Measurements from ENCODE around the gene NXPH3.

Gene NXPH3

DNA sequence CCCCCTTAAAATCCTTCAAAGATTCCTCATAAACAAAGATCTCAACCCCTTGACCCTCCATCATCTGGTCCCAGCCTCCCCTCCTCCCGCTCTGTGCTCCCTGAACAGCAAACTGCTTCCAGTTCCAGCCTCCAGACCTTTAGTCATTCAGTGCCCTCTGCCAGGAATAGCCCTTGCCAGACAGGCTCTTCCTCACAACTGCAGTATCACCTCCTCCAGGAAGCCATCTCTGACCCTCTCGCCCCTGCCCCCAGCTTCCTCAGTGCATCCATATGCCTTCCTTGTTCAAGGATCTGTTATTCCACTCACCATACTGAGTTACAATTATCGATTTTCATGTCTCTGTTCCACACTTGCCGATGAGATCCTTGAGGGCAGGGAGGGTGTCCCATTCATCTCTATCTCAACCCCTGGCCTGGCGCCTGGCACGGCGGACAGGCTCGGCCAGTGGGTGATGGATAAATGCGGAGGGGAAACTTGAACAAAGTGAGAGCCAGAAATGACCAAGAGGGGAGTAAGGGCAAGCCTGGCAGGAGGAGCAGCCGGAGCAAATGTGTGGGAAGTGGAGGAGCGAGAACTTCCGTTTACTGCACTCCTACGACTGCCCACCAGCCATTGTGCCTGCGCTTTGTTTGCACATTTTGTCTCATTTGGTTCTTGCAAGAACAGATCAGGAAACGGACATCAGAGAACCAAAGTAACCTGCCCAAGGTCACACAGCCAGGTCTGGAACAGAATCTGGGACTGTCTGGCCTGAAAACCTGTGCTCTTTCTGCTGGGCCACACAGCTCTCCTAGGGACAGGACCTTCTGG, 2.0 kb upstream of the NXPH3 start:
- in situ Hi-C loops (cut with MboI; ENCODE audit: low sequenced_read_pairs) = loop anchor here (25.0 kb wide), 1 partner anchor 114 kb away; the partner anchor contains the start of gene SPOP

DNA sequence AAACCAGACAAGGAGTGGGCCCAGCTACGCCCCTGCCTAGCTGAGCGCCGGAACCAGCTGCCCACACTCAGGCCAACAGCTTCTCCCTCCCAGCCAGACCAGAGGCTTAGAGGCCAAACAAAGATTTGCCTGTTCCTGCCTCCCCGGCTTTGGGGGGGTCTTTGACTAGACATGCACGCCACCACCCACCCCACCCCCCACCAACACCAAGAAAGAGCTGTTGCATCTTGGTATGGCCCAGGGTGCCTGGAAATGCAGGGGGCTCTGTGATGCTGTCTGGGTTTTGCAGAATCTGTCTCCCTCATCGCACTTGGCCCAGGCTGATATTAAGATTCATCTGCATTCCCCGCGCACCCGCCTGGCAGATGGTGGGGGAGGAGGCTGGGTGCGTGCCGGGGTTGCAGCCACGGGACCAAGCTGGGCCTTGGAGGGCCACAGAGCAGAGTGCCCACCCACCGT, 1.3 kb upstream of the NXPH3 start:
- in situ Hi-C loops (cut with MboI; ENCODE audit: low sequenced_read_pairs) = loop anchor here (25.0 kb wide), 1 partner anchor 113 kb away; the partner anchor contains the start of gene SPOP

DNA sequence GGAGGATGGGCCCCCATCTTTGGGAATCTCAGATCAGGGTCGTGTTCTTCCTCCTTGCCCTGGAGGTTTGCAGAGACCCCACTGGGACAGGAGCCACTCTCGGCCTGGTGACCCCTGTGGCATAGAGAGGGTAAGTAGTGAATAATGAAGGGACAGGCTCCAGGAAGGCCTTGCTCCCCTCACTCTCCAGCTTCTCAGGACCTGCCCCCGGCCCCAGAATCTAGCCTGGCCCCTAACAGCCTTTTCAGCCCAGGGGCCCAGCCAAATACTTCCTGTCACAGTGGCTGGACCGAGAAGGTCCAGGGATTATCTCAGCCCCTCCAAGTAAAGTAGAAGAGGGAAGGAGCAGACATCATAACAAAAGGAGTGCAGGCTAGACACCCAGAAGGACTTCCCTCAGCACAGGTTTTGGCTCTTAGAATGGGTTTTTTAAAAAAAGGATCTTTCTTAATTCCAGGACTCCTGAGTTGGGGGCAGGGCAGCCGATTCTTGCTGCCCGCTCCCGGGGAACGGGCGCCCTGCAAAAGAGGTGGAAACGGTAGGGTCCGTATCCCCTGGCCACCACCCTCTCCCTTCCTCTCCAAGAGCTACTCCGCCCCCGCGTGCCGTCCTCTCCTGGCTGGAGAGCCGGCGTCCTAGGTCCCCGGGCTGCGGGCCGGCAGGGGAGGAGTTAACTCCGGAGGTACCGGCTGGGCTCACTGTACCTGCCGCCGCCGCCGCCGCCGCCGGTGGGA, 559 bp upstream of the NXPH3 start:
- in situ Hi-C loops (cut with MboI; ENCODE audit: low sequenced_read_pairs) = loop anchor here (25.0 kb wide), 1 partner anchor 112 kb away; the partner anchor contains the start of gene SPOP

GRCh38 chr17:49576088-49576916, 631 bp downstream of the NXPH3 start:
- in situ Hi-C loops (cut with MboI; ENCODE audit: low sequenced_read_pairs) = no loop called here

DNA sequence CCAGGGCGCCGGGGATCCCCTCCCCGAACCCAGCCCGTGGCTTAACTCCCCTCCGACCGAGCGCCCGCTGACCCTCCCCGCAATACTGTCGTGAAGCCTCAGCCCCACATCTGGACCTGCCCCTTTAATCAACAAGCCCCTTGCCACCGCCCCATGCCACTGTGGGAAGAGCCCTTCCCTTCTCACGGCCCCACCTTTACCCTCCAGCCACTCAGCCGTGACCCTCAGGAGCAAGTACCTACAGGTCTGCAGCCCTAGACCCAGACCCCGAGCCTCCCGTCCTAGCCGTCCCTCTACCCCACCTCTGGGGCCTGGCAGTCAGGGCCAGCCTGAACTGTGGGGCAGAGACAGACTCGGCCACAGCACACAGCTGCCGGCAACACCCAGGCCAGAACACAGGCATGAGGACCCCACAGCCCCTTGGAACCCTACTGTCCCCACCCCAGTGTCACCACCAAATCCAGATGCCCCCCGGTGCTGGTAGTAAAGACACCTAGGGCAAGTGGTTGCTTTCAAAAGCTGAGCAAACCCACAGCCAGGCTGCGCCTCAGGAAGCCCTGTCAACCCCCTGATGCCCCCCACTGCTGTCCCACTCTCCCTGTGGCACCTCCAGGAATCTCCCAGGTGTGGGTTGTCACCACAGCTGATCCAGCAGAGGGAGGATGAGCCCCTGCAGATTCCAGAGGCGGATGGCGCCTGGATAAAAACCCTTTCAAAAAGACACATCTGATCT, 1.4 kb downstream of the NXPH3 start:
- in situ Hi-C loops (cut with MboI; ENCODE audit: low sequenced_read_pairs) = no loop called here

GRCh38 chr17:49577650-49577934, 1.9 kb downstream of the NXPH3 start:
- in situ Hi-C loops (cut with MboI; ENCODE audit: low sequenced_read_pairs) = no loop called here

GRCh38 chr17:49577963-49578362, 2.3 kb downstream of the NXPH3 start:
- in situ Hi-C loops (cut with MboI; ENCODE audit: low sequenced_read_pairs) = no loop called here

GRCh38 chr17:49578414-49578813, 2.7 kb downstream of the NXPH3 start:
- in situ Hi-C loops (cut with MboI; ENCODE audit: low sequenced_read_pairs) = no loop called here

DNA sequence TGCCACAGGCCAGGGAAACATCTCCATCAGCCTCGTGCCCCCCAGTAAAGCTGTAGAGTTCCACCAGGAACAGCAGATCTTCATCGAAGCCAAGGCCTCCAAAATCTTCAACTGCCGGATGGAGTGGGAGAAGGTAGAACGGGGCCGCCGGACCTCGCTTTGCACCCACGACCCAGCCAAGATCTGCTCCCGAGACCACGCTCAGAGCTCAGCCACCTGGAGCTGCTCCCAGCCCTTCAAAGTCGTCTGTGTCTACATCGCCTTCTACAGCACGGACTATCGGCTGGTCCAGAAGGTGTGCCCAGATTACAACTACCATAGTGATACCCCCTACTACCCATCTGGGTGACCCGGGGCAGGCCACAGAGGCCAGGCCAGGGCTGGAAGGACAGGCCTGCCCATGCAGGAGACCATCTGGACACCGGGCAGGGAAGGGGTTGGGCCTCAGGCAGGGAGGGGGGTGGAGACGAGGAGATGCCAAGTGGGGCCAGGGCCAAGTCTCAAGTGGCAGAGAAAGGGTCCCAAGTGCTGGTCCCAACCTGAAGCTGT, 3.4 kb downstream of the NXPH3 start:
- in situ Hi-C loops (cut with MboI; ENCODE audit: low sequenced_read_pairs) = no loop called here

GRCh38 chr17:49579522-49579921, 3.9 kb downstream of the NXPH3 start:
- in situ Hi-C loops (cut with MboI; ENCODE audit: low sequenced_read_pairs) = no loop called here

- in situ Hi-C loops (cut with MboI; ENCODE audit: low sequenced_read_pairs) = no loop called here
Measured at GRCh38 chr17:49580055-49580721, 4.5 kb downstream of the NXPH3 start.

- in situ Hi-C loops (cut with MboI; ENCODE audit: low sequenced_read_pairs) = no loop called here
Measured at GRCh38 chr17:49580981-49581647, 5.4 kb downstream of the NXPH3 start.

DNA sequence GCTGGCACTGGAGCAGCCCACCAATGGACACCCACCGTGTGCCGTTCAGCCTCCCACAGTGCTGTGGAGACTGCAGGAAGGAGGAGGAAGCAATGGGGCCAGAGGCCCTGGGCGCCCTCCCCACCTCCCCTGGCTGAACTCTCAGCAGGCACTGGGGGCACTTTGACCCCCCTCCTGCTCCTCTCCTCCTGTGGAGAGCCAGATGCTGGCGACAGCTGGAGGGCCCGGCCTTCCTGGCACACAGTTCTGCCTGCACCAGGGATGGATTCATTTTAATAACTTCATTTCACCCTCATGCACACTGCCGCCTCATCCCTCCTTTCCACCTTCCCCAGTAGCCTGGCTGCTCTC, 6.0 kb downstream of the NXPH3 start:
- in situ Hi-C loops (cut with MboI; ENCODE audit: low sequenced_read_pairs) = no loop called here

DNA sequence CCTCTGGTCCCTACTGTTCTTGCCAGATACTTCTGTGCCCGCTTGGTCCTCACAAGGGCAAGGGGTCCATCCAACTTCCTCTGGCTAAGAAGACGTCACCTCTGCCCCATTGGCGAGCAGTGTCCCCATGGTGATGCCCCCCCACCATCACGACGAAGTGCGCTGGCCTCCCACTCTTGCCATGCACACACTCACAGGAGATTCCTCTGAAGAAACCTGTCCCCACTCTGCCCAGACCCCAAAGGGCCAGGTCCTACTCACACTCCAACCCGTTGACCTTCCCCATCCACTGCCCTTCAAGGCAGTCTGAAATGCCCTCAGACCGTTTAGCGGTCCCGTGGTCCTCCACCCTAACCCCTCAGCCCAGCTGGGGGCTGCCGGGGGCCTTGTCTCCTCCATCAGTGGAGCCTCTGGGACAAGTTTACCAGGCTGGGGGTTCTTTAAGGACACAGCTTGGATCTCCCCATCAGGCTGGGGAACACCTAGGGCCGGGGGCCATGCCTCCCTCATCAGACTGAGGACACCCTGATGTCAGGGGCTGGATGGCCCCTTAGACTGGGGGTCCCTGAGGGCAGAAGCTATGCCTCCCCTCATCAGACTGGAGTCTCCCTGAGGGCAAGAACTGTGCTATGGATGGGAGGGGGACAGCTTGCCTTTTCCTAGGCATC, 6.5 kb downstream of the NXPH3 start:
- in situ Hi-C loops (cut with MboI; ENCODE audit: low sequenced_read_pairs) = no loop called here

- in situ Hi-C loops (cut with MboI; ENCODE audit: low sequenced_read_pairs) = no loop called here
Measured at GRCh38 chr17:49582789-49583188, 7.1 kb downstream of the NXPH3 start.

- in situ Hi-C loops (cut with MboI; ENCODE audit: low sequenced_read_pairs) = no loop called here
Measured at GRCh38 chr17:49583226-49583625, 7.6 kb downstream of the NXPH3 start.

- in situ Hi-C loops (cut with MboI; ENCODE audit: low sequenced_read_pairs) = no loop called here
Measured at GRCh38 chr17:49583889-49584288, 8.2 kb downstream of the NXPH3 start.

GRCh38 chr17:49585422-49586027, 9.9 kb downstream of the NXPH3 start:
- in situ Hi-C loops (cut with MboI; ENCODE audit: low sequenced_read_pairs) = no loop called here

Data from hTERT RPE-1 (cell line).